Stimulated activated memory B cell treated with anti-CD40 and anti-IgM and Interleukin-4, amounts not matched to agents 10 μg/mL and 1 μg/mL and 100 μg/mL, for 72 hours (primary cell): ENCODE measurements around the gene CRIP3.
"Not testable (repeated sequence)": the region's sequence is repeated elsewhere in the genome, so short reads cannot be mapped to it uniquely, and the experiment has no call there.

Experiments
- ATAC-seq: fragments of 150-1000 bp; cut with Tn5 transposase; 2 replicates; pipeline ENCODE4 v1.10.0; 2021
- H3K27ac Mint-ChIP-seq: one replicate; pipeline ENCODE4 v1.8.0; 2022; ENCODE audit warnings: mild to moderate bottlenecking, mixed read lengths
- H3K27me3 Mint-ChIP-seq: one replicate; pipeline ENCODE4 v1.8.0; 2022; ENCODE audit warnings: mixed read lengths
- H3K36me3 Mint-ChIP-seq: one replicate; pipeline ENCODE4 v1.8.0; 2022; ENCODE audit warnings: mixed read lengths
- H3K4me1 Mint-ChIP-seq: one replicate; pipeline ENCODE4 v1.8.0; 2022; ENCODE audit warnings: mixed read lengths
- H3K4me3 Mint-ChIP-seq: one replicate; pipeline ENCODE4 v1.8.0; 2022; ENCODE audit warnings: mild to moderate bottlenecking, moderate library complexity, mixed read lengths
- H3K9me3 Mint-ChIP-seq: one replicate; pipeline ENCODE4 v1.8.0; 2022; ENCODE audit warnings: mixed read lengths

CRIP3 gene

GRCh38 chr6:43318011-43318410 is 9.4 kb upstream of the CRIP3 start:
- H3K27ac Mint-ChIP-seq, result peak overlapping the region; percentile 76
- H3K36me3 Mint-ChIP-seq, result peaks cover 7% of the 10 kb centered on the region
- H3K4me3 Mint-ChIP-seq, result no peak overlapping the region
- peaks cover 72% of the 10 kb centered on the region for H3K4me1 Mint-ChIP-seq
- H3K9me3 Mint-ChIP-seq, result no peaks in the 10 kb centered on the region
- peak; percentile 50 for ATAC-seq
- no peaks in the 10 kb centered on the region for H3K27me3 Mint-ChIP-seq

- Mint-ChIP-seq H3K27ac (no peak overlapping the region), H3K36me3 (no peaks in the 10 kb centered on the region), H3K9me3 (no peaks in the 10 kb centered on the region), H3K27me3 (no peaks in the 10 kb centered on the region), H3K4me1 (peaks cover 80% of the 10 kb centered on the region), H3K4me3 (no peak overlapping the region)
- ATAC-seq, result no peak
These were observed 5.2 kb upstream of the CRIP3 start for GRCh38 chr6:43313813-43314212.

- ATAC-seq, result no peak
- no peaks in the 10 kb centered on the region for H3K36me3 Mint-ChIP-seq
- H3K27ac Mint-ChIP-seq, result no peak overlapping the region
- no peaks in the 10 kb centered on the region for H3K27me3 Mint-ChIP-seq
- H3K4me1 Mint-ChIP-seq, result peaks cover 75% of the 10 kb centered on the region
- H3K9me3 Mint-ChIP-seq, result no peaks in the 10 kb centered on the region
- H3K4me3 Mint-ChIP-seq, result no peak overlapping the region
These were observed 3.0 kb upstream of the CRIP3 start for GRCh38 chr6:43311666-43312065.

- no peaks in the 10 kb centered on the region for H3K9me3 Mint-ChIP-seq
- H3K4me3 Mint-ChIP-seq, result no peak overlapping the region
- H3K27ac Mint-ChIP-seq, result no peak overlapping the region
- peaks cover 64% of the 10 kb centered on the region for H3K4me1 Mint-ChIP-seq
- ATAC-seq, result no peak
- H3K27me3 Mint-ChIP-seq, result no peaks in the 10 kb centered on the region
- no peaks in the 10 kb centered on the region for H3K36me3 Mint-ChIP-seq
These were observed 2.0 kb upstream of the CRIP3 start for GRCh38 chr6:43310624-43311023.

GRCh38 chr6:43310134-43310533 is 1.5 kb upstream of the CRIP3 start:
- no peaks in the 10 kb centered on the region for H3K36me3 Mint-ChIP-seq
- no peak overlapping the region for H3K27ac Mint-ChIP-seq
- H3K9me3 Mint-ChIP-seq, result no peaks in the 10 kb centered on the region
- no peaks in the 10 kb centered on the region for H3K27me3 Mint-ChIP-seq
- ATAC-seq, result no peak
- H3K4me1 Mint-ChIP-seq, result peaks cover 59% of the 10 kb centered on the region
- H3K4me3 Mint-ChIP-seq, result no peak overlapping the region

GRCh38 chr6:43308990-43309477 is 408 bp upstream of the CRIP3 start:
- Mint-ChIP-seq H3K4me3 (peak overlapping the region; percentile 82), H3K27me3 (no peaks in the 10 kb centered on the region), H3K36me3 (no peaks in the 10 kb centered on the region), H3K4me1 (peaks cover 54% of the 10 kb centered on the region), H3K9me3 (no peaks in the 10 kb centered on the region), H3K27ac (peak overlapping the region; percentile 76)
- no peak for ATAC-seq

GRCh38 chr6:43307451-43308100 is 1.1 kb downstream of the CRIP3 start:
- Mint-ChIP-seq H3K4me3 (no peak overlapping the region), H3K27me3 (no peaks in the 10 kb centered on the region), H3K9me3 (no peaks in the 10 kb centered on the region), H3K4me1 (peaks cover 40% of the 10 kb centered on the region), H3K36me3 (no peaks in the 10 kb centered on the region), H3K27ac (peak overlapping the region; percentile 76)
- no peak for ATAC-seq

GRCh38 chr6:43306086-43306485 is 2.5 kb downstream of the CRIP3 start:
- Mint-ChIP-seq H3K9me3 (no peaks in the 10 kb centered on the region), H3K36me3 (no peaks in the 10 kb centered on the region), H3K4me1 (peaks cover 29% of the 10 kb centered on the region), H3K27ac (no peak overlapping the region), H3K4me3 (no peak overlapping the region), H3K27me3 (no peaks in the 10 kb centered on the region)
- no peak for ATAC-seq

- Mint-ChIP-seq H3K4me3 (no peak overlapping the region), H3K36me3 (no peaks in the 10 kb centered on the region), H3K27ac (no peak overlapping the region), H3K9me3 (no peaks in the 10 kb centered on the region), H3K4me1 (peaks cover 23% of the 10 kb centered on the region), H3K27me3 (peaks cover 6% of the 10 kb centered on the region)
- ATAC-seq, result no peak
These were observed 3.7 kb downstream of the CRIP3 start for GRCh38 chr6:43304882-43305281.

- Mint-ChIP-seq H3K4me1 (peaks cover 26% of the 10 kb centered on the region), H3K4me3 (no peak overlapping the region), H3K9me3 (no peaks in the 10 kb centered on the region), H3K36me3 (no peaks in the 10 kb centered on the region), H3K27ac (no peak overlapping the region), H3K27me3 (peaks cover 10% of the 10 kb centered on the region)
- no peak for ATAC-seq
These were observed 4.3 kb downstream of the CRIP3 start for GRCh38 chr6:43304361-43304760.

- Mint-ChIP-seq H3K4me1 (peaks cover 22% of the 10 kb centered on the region), H3K27ac (no peak overlapping the region), H3K36me3 (no peaks in the 10 kb centered on the region), H3K4me3 (no peak overlapping the region), H3K27me3 (peaks cover 10% of the 10 kb centered on the region), H3K9me3 (no peaks in the 10 kb centered on the region)
- ATAC-seq, result no peak
These were observed 4.8 kb downstream of the CRIP3 start for GRCh38 chr6:43303751-43304331.

- not testable (repeated sequence) for H3K9me3 Mint-ChIP-seq, H3K27ac Mint-ChIP-seq, H3K27me3 Mint-ChIP-seq, ATAC-seq, H3K4me3 Mint-ChIP-seq, H3K36me3 Mint-ChIP-seq
- H3K4me1 Mint-ChIP-seq, result peaks cover 14% of the 10 kb centered on the region
These were observed 5.6 kb downstream of the CRIP3 start for GRCh38 chr6:43303006-43303405.

- H3K9me3 Mint-ChIP-seq, result no peaks in the 10 kb centered on the region
- peaks cover 9% of the 10 kb centered on the region for H3K4me1 Mint-ChIP-seq
- no peak overlapping the region for H3K27ac Mint-ChIP-seq
- H3K36me3 Mint-ChIP-seq, result no peaks in the 10 kb centered on the region
- ATAC-seq, result peak; percentile 7
- H3K4me3 Mint-ChIP-seq, result no peak overlapping the region
- H3K27me3 Mint-ChIP-seq, result peaks cover 10% of the 10 kb centered on the region
These were observed 6.5 kb downstream of the CRIP3 start for GRCh38 chr6:43302126-43302525.

- Mint-ChIP-seq H3K36me3 (no peaks in the 10 kb centered on the region), H3K4me1 (peaks cover 8% of the 10 kb centered on the region), H3K27ac (no peak overlapping the region), H3K4me3 (no peak overlapping the region), H3K27me3 (peaks cover 10% of the 10 kb centered on the region), H3K9me3 (no peaks in the 10 kb centered on the region)
- ATAC-seq, result no peak
These were observed 7.3 kb downstream of the CRIP3 start for GRCh38 chr6:43301081-43301870.

- Mint-ChIP-seq H3K4me3 (no peak overlapping the region), H3K27ac (no peak overlapping the region), H3K4me1 (peaks cover 8% of the 10 kb centered on the region), H3K36me3 (no peaks in the 10 kb centered on the region), H3K9me3 (no peaks in the 10 kb centered on the region), H3K27me3 (peaks cover 10% of the 10 kb centered on the region)
- no peak for ATAC-seq
These were observed 9.0 kb downstream of the CRIP3 start for GRCh38 chr6:43299338-43300293.
